NT2/D1 (cell line): ENCODE data around the gene LRCH1.

Source experiments
- SUZ12 ChIP-seq: IDR thresholded peaks from 2 replicates; pipeline ENCODE4 v1.6.1; 2011; ENCODE audit not compliant: insufficient read length, insufficient read depth; ENCODE audit errors: extremely low read depth
- YY1 ChIP-seq: IDR thresholded peaks from 2 replicates; pipeline ENCODE4 v1.6.1; 2011; ENCODE audit not compliant: insufficient read length, insufficient read depth

DNA sequence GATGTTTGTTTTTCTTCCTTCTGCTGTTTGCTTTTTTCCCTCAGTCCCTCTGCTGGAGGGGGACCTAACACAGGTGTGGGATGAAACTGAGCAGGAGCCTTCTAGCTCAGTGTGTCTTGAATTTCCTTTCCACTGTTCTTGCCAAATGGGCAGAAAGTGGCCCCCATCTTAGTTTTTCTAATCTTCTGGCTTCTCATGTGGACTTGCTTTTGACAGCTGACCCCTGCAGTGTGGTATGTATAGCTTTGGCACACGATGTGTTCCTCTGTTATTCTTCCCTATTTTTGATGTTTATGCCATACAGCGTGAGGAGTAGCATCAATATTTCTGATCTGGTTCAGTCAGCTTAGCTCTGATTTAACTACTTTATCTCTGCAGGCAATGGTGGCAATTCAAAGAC is 8.3 kb downstream of the LRCH1 start:
- no peak for TF ChIP-seq YY1
- no peak for TF ChIP-seq SUZ12
